NCI-H128 (cell line): Measurements from ENCODE around the gene PARD3.

ENCODE experiments used
- DNase-seq: peaks from one replicate; lab custom pipeline; 2025; ENCODE audit not compliant: unreplicated experiment; lab: John Stamatoyannopoulos, UW

The PARD3 gene

GRCh38 chr10:34698248-34698831 is 116.8 kb downstream of the PARD3 start:
- no peak for DNase-seq

- no peak for DNase-seq
Measured at GRCh38 chr10:34697351-34698247, 117.5 kb downstream of the PARD3 start.

GRCh38 chr10:34696423-34696822 is 118.7 kb downstream of the PARD3 start:
- no peak for DNase-seq

GRCh38 chr10:34690383-34691049 is 124.6 kb downstream of the PARD3 start:
- no peak for DNase-seq

DNA sequence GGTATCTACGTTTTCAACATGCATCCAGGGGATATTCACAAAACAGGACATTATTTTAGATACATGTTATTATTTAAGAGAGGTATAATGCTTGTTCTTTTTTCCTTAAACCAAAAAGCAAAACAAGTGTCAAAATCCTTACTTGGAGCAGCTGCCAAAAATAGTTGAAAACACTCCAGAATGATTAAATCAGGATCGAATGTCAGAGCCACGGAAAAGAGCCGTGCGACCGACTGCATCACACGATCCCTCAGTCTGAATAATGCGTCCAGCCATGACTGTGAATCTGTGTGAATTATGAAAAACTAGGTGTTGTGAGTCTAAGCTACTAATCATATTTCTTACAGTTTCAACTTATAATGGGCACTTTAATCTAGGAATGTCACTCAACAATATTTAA is 126.0 kb downstream of the PARD3 start:
- DNase-seq = no peak

- DNase-seq = no peak
Measured at GRCh38 chr10:34687434-34688210, 127.5 kb downstream of the PARD3 start.

- no peak for DNase-seq
Measured at GRCh38 chr10:34682580-34682979, 132.5 kb downstream of the PARD3 start.

- DNase-seq = no peak
Measured at GRCh38 chr10:34681933-34682332, 133.2 kb downstream of the PARD3 start.

- no peak for DNase-seq
Measured at GRCh38 chr10:34679177-34679576, 135.9 kb downstream of the PARD3 start.

DNA sequence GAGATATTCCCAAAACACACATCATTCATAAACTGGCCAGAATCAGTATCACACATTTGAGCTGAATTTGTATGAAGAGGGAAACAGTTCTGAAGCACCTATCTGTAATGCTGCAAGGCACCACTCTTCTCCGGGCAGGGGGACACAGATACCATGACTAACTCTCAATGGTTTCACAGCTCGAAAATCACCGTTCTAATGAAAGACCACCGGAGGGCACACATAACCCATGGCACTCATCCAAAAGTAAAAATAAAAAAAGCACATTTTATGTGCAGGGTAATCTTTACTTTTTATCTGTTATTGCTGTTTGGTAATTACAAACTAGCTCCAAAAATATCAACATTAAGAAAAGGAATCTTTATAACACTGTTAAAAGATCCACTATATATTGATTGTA is 137.5 kb downstream of the PARD3 start:
- no peak for DNase-seq

DNA sequence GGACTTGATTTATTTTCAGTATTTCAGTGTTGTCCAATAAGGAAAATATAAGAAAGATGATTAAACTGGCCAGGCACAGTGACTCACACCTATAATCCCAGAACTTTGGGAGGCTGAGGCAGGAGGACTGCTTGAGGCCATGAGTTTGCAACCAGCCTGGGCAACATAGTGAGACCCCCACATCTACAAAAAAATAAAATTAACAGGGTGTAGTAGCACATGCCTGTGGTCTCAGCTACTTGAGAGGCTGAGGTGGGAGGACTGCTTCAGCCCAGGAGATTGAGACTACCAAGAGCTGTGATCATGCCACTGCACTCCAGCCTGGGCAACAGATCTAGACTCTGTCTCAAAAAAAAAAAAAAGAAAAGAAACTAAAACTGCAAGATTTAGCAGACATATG is 138.0 kb downstream of the PARD3 start:
- no peak for DNase-seq

- no peak for DNase-seq
Measured at GRCh38 chr10:34674176-34674575, 140.9 kb downstream of the PARD3 start.

DNA sequence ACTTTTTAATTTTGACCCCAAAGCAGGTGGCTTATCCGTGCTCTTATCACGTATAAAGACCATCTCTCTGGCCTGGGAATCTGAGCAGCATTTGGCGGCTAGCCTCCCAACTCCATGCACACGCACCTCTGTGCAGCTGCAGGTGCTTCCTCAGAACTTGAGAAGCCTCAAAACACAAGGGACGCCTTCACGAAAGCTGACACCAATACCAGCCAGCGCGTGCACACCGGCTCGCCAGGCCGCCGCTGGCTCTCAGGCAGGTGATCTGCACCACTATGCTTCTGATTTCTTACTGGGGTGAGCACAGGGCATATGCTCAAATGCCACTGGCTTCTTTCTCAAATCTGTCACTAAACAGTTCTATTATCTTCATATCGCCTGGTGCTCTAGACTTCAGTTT is 145.0 kb downstream of the PARD3 start:
- DNase-seq = peak; percentile 25

- no peak for DNase-seq
Measured at GRCh38 chr10:34669079-34669478, 146.0 kb downstream of the PARD3 start.

GRCh38 chr10:34667177-34667576 is 147.9 kb downstream of the PARD3 start:
- no peak for DNase-seq

GRCh38 chr10:34666008-34666704 is 148.9 kb downstream of the PARD3 start:
- no peak for DNase-seq

- DNase-seq = no peak
Measured at GRCh38 chr10:34664706-34665105, 150.4 kb downstream of the PARD3 start.

DNA sequence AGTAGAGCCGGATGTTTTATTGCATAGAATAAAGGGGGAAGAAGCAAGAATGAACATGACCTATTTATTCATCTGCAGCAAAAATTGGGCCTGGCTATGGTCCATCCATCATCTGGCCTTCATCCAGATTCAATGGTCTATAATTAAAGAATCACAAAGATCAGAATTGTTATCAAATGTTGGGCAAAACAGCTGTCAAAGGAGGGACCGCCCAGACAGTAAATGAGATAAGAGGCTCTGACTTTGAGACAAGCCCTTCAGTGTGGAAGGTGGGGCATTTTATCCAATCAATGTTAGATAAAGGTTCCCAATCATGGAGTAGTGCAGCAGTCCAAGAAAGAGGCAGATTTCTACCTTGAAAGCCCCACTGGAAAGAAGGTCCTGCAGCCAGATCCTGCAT is 153.5 kb downstream of the PARD3 start:
- DNase-seq = no peak

GRCh38 chr10:34658934-34659333 is 156.2 kb downstream of the PARD3 start:
- DNase-seq = no peak

GRCh38 chr10:34656661-34657060 is 158.4 kb downstream of the PARD3 start:
- no peak for DNase-seq
